Endothelial cell of umbilical vein (primary cell): Measurements from ENCODE around the gene DNAJC18. TPM values are rescaled to one million over a fixed set of nuclear protein-coding genes. Genes with fewer than 3 reads are reported as not detected.

Source experiments
- BruUV-seq: library from RNA; stranded (reverse); fragments of 400-500 nt; replicated peaks from 2 replicates; lab custom pipeline; 2021; lab: Mats Ljungman, UMichigan
- CTCF ChIA-PET: fragments of 300-600, 350-600 bp; sonication (Branson Sonifier 250); formaldehyde crosslinking; loops from one replicate; lab custom pipeline; 2021; ENCODE audit warnings: antibody characterized with exemption, inconsistent platforms; lab: Charles Lee
- POLR2A ChIA-PET: fragments of 300-600, 350-600 bp; sonication (Branson Sonifier 250); formaldehyde crosslinking; loops from one replicate; lab custom pipeline; 2021; ENCODE audit warnings: antibody characterized with exemption, inconsistent platforms; lab: Charles Lee
- DNase-seq: peaks from one replicate; pipeline ENCODE4 v3.0.0-alpha.2; 2011; ENCODE audit warnings: low read depth, low spot score
- FAIRE-seq: peaks from 2 replicates; lab custom pipeline; 2011; peaks lifted over from hg19 to GRCh38; lab: Jason Lieb, UNC
- H2AFZ ChIP-seq: 2 replicates; pipeline ENCODE4 v1.6.0; 2012; ENCODE audit warnings: low read depth, low read length, control low read depth, inconsistent platforms
- H3K27ac ChIP-seq: 2 replicates; pipeline ENCODE4 v1.5.1; 2011; ENCODE audit warnings: low read depth, mild to moderate bottlenecking, control low read depth, low read length, moderate library complexity; ENCODE audit not compliant: insufficient read depth
- H3K27me3 ChIP-seq, 2 experiments: 2 replicates each; pipeline versions ENCODE4 v1.6.0 to v1.6.1; 2011; ENCODE audit warnings: low read length in 2 of 2, mixed read lengths in 1 of 2; ENCODE audit not compliant: control insufficient read depth in 2 of 2, insufficient read depth in 2 of 2
- H3K36me3 ChIP-seq, 2 experiments: 2 replicates in 1 of 2; 3 replicates in 1 of 2; pipeline ENCODE4 v1.5.1; 2011; ENCODE audit warnings: low read length in 2 of 2, mild to moderate bottlenecking in 1 of 2, moderate library complexity in 1 of 2; ENCODE audit not compliant: control insufficient read depth in 2 of 2, insufficient read depth in 2 of 2; ENCODE audit errors: extremely low read depth in 1 of 2
- H3K4me1 ChIP-seq: 3 replicates; pipeline ENCODE4 v1.5.1; 2011; ENCODE audit warnings: mild to moderate bottlenecking, low read length; ENCODE audit not compliant: control insufficient read depth, insufficient read depth; ENCODE audit errors: extremely low read depth
- H3K4me2 ChIP-seq: 2 replicates; pipeline ENCODE4 v1.6.1; 2011; ENCODE audit warnings: low read length, control low read depth, mixed read lengths; ENCODE audit not compliant: insufficient read depth
- H3K4me3 ChIP-seq, 3 experiments: fragments of 200-600 bp in 1 of 3; sonication (generic), shearing (Covaris generic) in 1 of 3; replicated peaks in 1 of 3; 2 replicates each; pipeline ENCODE4 v1.5.1; 2011 to 2016; ENCODE audit warnings: control low read depth in 3 of 3, low read length in 3 of 3, mild to moderate bottlenecking in 2 of 3, inconsistent platforms in 1 of 3, low read depth in 1 of 3, moderate library complexity in 1 of 3; ENCODE audit not compliant: insufficient read depth in 1 of 3
- H3K79me2 ChIP-seq: 2 replicates; pipeline ENCODE4 v1.6.0; 2012; ENCODE audit warnings: low read length, inconsistent platforms; ENCODE audit not compliant: control insufficient read depth, insufficient read depth
- H3K9ac ChIP-seq: replicated peaks from 2 replicates; pipeline ENCODE3; 2011; ENCODE audit warnings: low read length, control low read depth; ENCODE audit not compliant: insufficient read depth; ENCODE audit errors: extremely low read depth
- H3K9me1 ChIP-seq: replicated peaks from 3 replicates; pipeline ENCODE4 v1.6.0; 2011; ENCODE audit warnings: mild to moderate bottlenecking, low read length; ENCODE audit not compliant: control insufficient read depth, insufficient read depth; ENCODE audit errors: extremely low read depth
- H3K9me3 ChIP-seq: replicated peaks from 2 replicates; pipeline ENCODE4 v1.5.1; 2012; ENCODE audit warnings: low read length, inconsistent platforms; ENCODE audit not compliant: control insufficient read depth, insufficient read depth
- H4K20me1 ChIP-seq: replicated peaks from 2 replicates; pipeline ENCODE3; 2011; ENCODE audit warnings: mild to moderate bottlenecking, low read length; ENCODE audit not compliant: control insufficient read depth, insufficient read depth; ENCODE audit errors: extremely low read depth
- CTCF ChIP-seq, 2 donors: IDR thresholded peaks; 1 replicate in 1 of 2; 2 replicates in 1 of 2; pipeline ENCODE4 v1.5.1; 2011; ENCODE audit warnings: low read length in 2 of 2, mild to moderate bottlenecking in 2 of 2, moderate library complexity in 2 of 2, control low read depth in 1 of 2, inconsistent platforms in 1 of 2, low read depth in 1 of 2; ENCODE audit not compliant: insufficient read depth in 1 of 2; ENCODE audit errors: extremely low read depth in 1 of 2
- EZH2 ChIP-seq: IDR thresholded peaks from 2 replicates; pipeline ENCODE4 v1.6.1; 2012; ENCODE audit warnings: borderline replicate concordance, low read depth, mild to moderate bottlenecking, moderate library complexity, low read length, inconsistent platforms; ENCODE audit not compliant: severe bottlenecking
- FOS ChIP-seq: IDR thresholded peaks from 2 replicates; pipeline ENCODE4 v1.6.1; 2011; ENCODE audit warnings: mild to moderate bottlenecking, low read length, moderate library complexity, borderline replicate concordance; ENCODE audit not compliant: insufficient read depth
- GATA2 ChIP-seq: IDR thresholded peaks from 2 replicates; pipeline ENCODE4 v1.7.0; 2011; ENCODE audit warnings: low read depth, mild to moderate bottlenecking, moderate library complexity, mixed read lengths, low read length; ENCODE audit not compliant: insufficient read length, insufficient read depth
- JUN ChIP-seq: IDR thresholded peaks from 2 replicates; pipeline ENCODE4 v1.6.1; 2011; ENCODE audit warnings: borderline replicate concordance, low read depth; ENCODE audit not compliant: insufficient read length, insufficient read depth
- MAX ChIP-seq: IDR thresholded peaks from 2 replicates; pipeline ENCODE4 v1.6.1; 2011; ENCODE audit not compliant: insufficient read depth, insufficient read length
- MYC ChIP-seq: IDR thresholded peaks from one replicate; pipeline ENCODE4 v1.6.1; 2011; ENCODE audit warnings: mild to moderate bottlenecking, low read depth, low read length
- POLR2A ChIP-seq: IDR thresholded peaks from 2 replicates; pipeline ENCODE4 v1.6.1; 2012; ENCODE audit warnings: low read depth, mild to moderate bottlenecking, control low read depth, low read length
- POLR2AphosphoS5 ChIP-seq: IDR thresholded peaks from 2 replicates; pipeline ENCODE4 v1.6.1; 2012; ENCODE audit warnings: low read depth, mild to moderate bottlenecking, control low read depth, low read length, moderate library complexity; ENCODE audit not compliant: insufficient read depth
- dilution Hi-C: fragments of 300-500 bp; cut with MboI; formaldehyde crosslinking; loops from one replicate; pipeline ENCODE4 v1.15.0; 2019; ENCODE audit warnings: low sequenced_read_pairs; ENCODE audit not compliant: extremely low pct_ligation_motif_present
- intact Hi-C: fragments of 100-400 bp; cut with micrococcal nuclease; formaldehyde crosslinking; loops from one replicate; pipeline ENCODE4 v1.10.0; 2022
- polyA plus RNA-seq, 4 experiments: library from polyadenylated mRNA; depleted of rRNA in 3 of 4; stranded (reverse) in 3 of 4; unstranded in 1 of 4; fragments of >200 nt; gene quantifications; 2 replicates each; pipeline versions ENCODE4 v1.2.1 to v1.2.3, GENCODE V29; 2011 to 2012; ENCODE audit warnings: missing spikeins in 1 of 4
- total RNA-seq: library from RNA; stranded (reverse); gene quantifications from 2 replicates; pipeline ENCODE4 v1.2.3, GENCODE V29; 2021

The DNAJC18 gene
- total and polyA plus RNA-seq, 2 donors (not counting 3 experiments of a cell fraction or from before 2014, with no cell fraction given): 23.2 to 52.6 TPM

GRCh38 chr5:139415221-139415861, 24.0 kb downstream of the DNAJC18 start:
- Histone ChIP-seq H3K9me3 (no peaks in the 10 kb centered on the region), H3K9me1 (no peaks in the 10 kb centered on the region), H3K79me2 (no peaks in the 10 kb centered on the region), H3K27ac (no peak overlapping the region), H4K20me1 (no peaks in the 10 kb centered on the region), H2AFZ (no peak overlapping the region), H3K4me2 (no peak overlapping the region), H3K4me1 (peaks cover 25% of the 10 kb centered on the region), H3K4me3 (no peak overlapping the region), H3K27me3 (no peaks in the 10 kb centered on the region), H3K9ac (no peak overlapping the region), H3K36me3 (peaks cover 10 to 12% of the 10 kb centered on the region in 2 experiments)
- CTCF ChIA-PET: interaction anchor here (1.2 to 1.7 kb wide), 2 partner anchors 9 to 10 kb away, joined by 3 to 4 read pairs; no protein-coding TSS in a partner anchor
- intact Hi-C loops (no loop called here), dilution Hi-C loops (loop anchor here (10.0 kb wide), 1 partner anchor 109 kb away; no protein-coding TSS in a partner anchor)
- FAIRE-seq (no peak), DNase-seq (no peak)
- POLR2A ChIA-PET: no interaction called here
- BruUV-seq: no TSS peak
- TF ChIP-seq MAX: no peak
- TF ChIP-seq EZH2: no peak
- no peak for TF ChIP-seq JUN
- TF ChIP-seq POLR2AphosphoS5: no peak
- TF ChIP-seq FOS: no peak
- no peak for TF ChIP-seq CTCF (IDR thresholded peaks at IDR 0.05; ENCODE audit: extremely low read depth in 1 of 2, insufficient read depth in 1 of 2, low read depth in 1 of 2, low read length in 2 of 2)
- TF ChIP-seq POLR2A: no peak
- no peak for TF ChIP-seq GATA2
- no peak for TF ChIP-seq MYC
